Parathyroid adenoma (tissue), 2 donors: ENCODE results near the gene PACS1.

Experiments used
- H2AFZ ChIP-seq: fragments of 300-600 bp; sonication (generic); one replicate; pipeline ENCODE4 v1.7.0; 2017; ENCODE audit warnings: antibody characterized with exemption, mild to moderate bottlenecking
- H3K27ac ChIP-seq: fragments of 300-600 bp; sonication (generic); one replicate; pipeline ENCODE4 v1.7.0; 2017
- H3K27me3 ChIP-seq: fragments of 300-600 bp; sonication (generic); one replicate; pipeline ENCODE4 v1.7.0; 2017; ENCODE audit warnings: low read length; ENCODE audit not compliant: control insufficient read depth, insufficient read depth
- H3K36me3 ChIP-seq: fragments of 300-600 bp; sonication (generic); one replicate; pipeline ENCODE4 v1.7.0; 2017; ENCODE audit warnings: low read length; ENCODE audit not compliant: control insufficient read depth, insufficient read depth
- H3K4me1 ChIP-seq: fragments of 300-600 bp; sonication (generic); one replicate; pipeline ENCODE4 v1.7.0; 2017; ENCODE audit warnings: control low read depth
- H3K4me2 ChIP-seq: fragments of 300-600 bp; sonication (generic); one replicate; pipeline ENCODE4 v1.7.0; 2017; ENCODE audit warnings: low read length
- H3K4me3 ChIP-seq: fragments of 300-600 bp; sonication (generic); one replicate; pipeline ENCODE4 v1.7.0; 2017; ENCODE audit warnings: low read depth, low read length
- H3K79me2 ChIP-seq: fragments of 300-600 bp; sonication (generic); one replicate; pipeline ENCODE4 v1.7.0; 2017; ENCODE audit warnings: control low read depth
- H3K9ac ChIP-seq: fragments of 300-600 bp; sonication (generic); one replicate; pipeline ENCODE4 v1.7.0; 2017; ENCODE audit warnings: mild to moderate bottlenecking
- H3K9me3 ChIP-seq: fragments of 300-600 bp; sonication (generic); one replicate; pipeline ENCODE4 v1.7.0; 2017; ENCODE audit warnings: low read length; ENCODE audit not compliant: control insufficient read depth
- TF ChIP-seq, protein P1 (sequence below): fragments of 300-600 bp; sonication (generic); IDR thresholded peaks from one replicate; pipeline ENCODE4 v1.7.0; 2017; ENCODE audit warnings: antibody characterized with exemption, mild to moderate bottlenecking
- donor health status: primary hyperparathyroidism.

PACS1 gene

DNA sequence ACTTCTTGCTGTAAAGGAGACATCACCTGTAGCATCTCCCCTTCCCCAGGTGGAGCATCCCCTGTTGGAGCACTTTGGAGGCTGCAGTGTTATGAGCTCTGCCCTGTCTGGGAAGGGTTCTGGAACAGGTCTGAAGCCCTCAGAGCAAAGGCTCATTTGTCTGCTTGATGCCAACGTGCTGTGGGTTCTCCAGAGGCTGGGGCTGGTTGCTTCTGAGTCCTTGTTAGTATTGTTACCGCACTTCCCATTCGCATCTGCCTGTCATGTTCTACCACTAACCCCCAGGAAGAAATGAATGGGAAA is 73.1 kb downstream of the PACS1 start:
- Histone ChIP-seq H3K9me3 (no peaks in the 10 kb centered on the region), H3K4me1 (no peaks in the 10 kb centered on the region), H3K9ac (no peak overlapping the region), H3K36me3 (no peaks in the 10 kb centered on the region), H3K79me2 (peaks cover 9% of the 10 kb centered on the region), H3K27ac (no peak overlapping the region), H3K27me3 (no peaks in the 10 kb centered on the region), H2AFZ (no peak overlapping the region), H3K4me3 (no peak overlapping the region), H3K4me2 (no peak overlapping the region)
- TF ChIP-seq, protein P1, sequence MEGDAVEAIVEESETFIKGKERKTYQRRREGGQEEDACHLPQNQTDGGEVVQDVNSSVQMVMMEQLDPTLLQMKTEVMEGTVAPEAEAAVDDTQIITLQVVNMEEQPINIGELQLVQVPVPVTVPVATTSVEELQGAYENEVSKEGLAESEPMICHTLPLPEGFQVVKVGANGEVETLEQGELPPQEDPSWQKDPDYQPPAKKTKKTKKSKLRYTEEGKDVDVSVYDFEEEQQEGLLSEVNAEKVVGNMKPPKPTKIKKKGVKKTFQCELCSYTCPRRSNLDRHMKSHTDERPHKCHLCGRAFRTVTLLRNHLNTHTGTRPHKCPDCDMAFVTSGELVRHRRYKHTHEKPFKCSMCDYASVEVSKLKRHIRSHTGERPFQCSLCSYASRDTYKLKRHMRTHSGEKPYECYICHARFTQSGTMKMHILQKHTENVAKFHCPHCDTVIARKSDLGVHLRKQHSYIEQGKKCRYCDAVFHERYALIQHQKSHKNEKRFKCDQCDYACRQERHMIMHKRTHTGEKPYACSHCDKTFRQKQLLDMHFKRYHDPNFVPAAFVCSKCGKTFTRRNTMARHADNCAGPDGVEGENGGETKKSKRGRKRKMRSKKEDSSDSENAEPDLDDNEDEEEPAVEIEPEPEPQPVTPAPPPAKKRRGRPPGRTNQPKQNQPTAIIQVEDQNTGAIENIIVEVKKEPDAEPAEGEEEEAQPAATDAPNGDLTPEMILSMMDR, result no peak

DNA sequence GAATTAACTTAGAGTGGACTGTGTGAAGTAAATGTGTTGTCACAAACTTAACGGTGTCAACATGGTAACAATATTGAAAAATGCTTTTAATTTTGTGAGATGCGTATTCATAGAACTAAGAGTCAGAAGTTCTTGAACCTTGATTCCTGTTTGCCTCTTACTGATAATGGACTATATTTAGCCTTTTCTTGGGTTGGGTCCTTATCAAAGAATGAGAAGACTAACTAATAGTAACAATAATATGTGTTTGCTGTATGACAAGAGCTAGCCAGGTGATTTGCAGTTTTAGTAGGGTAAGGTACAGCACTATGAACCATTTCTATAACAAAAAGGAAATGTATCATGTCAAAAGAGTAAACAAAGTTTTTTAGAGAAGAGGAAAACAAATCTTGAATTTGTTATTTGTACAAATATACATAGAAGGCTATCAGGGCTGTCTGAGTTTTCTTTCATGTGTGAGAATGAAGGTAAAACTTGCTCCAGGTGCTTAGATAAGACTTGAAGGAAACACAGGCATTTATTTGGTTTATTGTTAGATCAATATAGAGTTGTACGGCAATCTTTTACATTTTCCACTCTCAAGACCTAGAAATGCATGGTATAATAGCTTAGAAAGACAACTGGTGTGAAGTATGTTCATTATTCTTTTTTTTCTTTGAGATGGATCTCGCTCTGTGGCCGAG is 74.1 kb downstream of the PACS1 start:
- H3K4me1 ChIP-seq, result no peaks in the 10 kb centered on the region
- H3K9ac ChIP-seq, result no peak overlapping the region
- TF ChIP-seq, protein P1, result no peak
- H2AFZ ChIP-seq, result no peak overlapping the region
- no peak overlapping the region for H3K4me2 ChIP-seq
- peaks cover 9% of the 10 kb centered on the region for H3K79me2 ChIP-seq
- H3K27ac ChIP-seq, result no peak overlapping the region
- H3K36me3 ChIP-seq, result no peaks in the 10 kb centered on the region
- H3K4me3 ChIP-seq, result no peak overlapping the region
- H3K27me3 ChIP-seq, result no peaks in the 10 kb centered on the region
- no peaks in the 10 kb centered on the region for H3K9me3 ChIP-seq

DNA sequence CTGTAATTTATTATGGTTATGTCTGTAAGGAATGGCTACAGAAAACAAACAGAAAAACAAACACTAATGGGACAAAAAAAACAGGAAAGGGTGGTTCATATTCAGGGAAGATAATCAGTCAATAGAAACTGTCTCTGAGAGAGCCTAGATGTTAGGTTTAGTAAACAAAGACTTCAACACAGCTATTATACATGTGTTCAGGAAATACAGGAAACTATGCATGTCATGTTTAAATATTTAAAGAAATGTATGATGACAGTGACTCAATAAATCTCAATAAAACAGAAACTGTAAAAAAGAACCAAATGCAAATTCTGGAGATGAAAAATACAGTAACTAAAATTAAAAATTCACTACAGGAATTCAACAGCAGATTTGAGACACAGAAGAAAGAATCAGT is 76.0 kb downstream of the PACS1 start:
- Histone ChIP-seq H3K9ac (no peak overlapping the region), H2AFZ (no peak overlapping the region), H3K4me1 (peaks cover 3% of the 10 kb centered on the region), H3K36me3 (no peaks in the 10 kb centered on the region), H3K27ac (no peak overlapping the region), H3K79me2 (peaks cover 7% of the 10 kb centered on the region), H3K27me3 (no peaks in the 10 kb centered on the region), H3K9me3 (no peaks in the 10 kb centered on the region), H3K4me3 (no peak overlapping the region), H3K4me2 (no peak overlapping the region)
- TF ChIP-seq, protein P1, result no peak

DNA sequence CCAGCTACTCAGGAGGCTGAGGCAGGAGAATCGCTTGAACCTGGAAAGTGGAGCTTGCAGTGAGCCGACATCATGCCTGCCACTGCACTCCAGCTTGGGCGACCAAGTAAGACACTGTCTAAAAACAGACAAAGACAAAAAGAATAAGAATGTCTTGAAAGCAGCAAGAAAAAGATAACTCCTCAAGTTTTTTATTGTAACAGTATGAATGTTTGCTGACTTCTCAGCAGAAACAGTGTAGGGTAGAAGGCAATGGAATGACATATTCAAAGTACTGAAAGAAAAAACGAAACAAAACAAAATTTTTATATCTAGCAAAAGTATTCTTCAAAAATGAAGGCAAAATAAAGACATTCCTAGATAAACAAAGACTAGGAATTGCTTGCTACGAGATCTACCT is 76.9 kb downstream of the PACS1 start:
- Histone ChIP-seq H3K36me3 (no peaks in the 10 kb centered on the region), H3K4me3 (no peak overlapping the region), H3K27ac (no peak overlapping the region), H3K9ac (no peak overlapping the region), H3K4me1 (peaks cover 3% of the 10 kb centered on the region), H3K27me3 (no peaks in the 10 kb centered on the region), H2AFZ (no peak overlapping the region), H3K79me2 (peaks cover 7% of the 10 kb centered on the region), H3K4me2 (no peak overlapping the region), H3K9me3 (no peaks in the 10 kb centered on the region)
- TF ChIP-seq, protein P1, result no peak

DNA sequence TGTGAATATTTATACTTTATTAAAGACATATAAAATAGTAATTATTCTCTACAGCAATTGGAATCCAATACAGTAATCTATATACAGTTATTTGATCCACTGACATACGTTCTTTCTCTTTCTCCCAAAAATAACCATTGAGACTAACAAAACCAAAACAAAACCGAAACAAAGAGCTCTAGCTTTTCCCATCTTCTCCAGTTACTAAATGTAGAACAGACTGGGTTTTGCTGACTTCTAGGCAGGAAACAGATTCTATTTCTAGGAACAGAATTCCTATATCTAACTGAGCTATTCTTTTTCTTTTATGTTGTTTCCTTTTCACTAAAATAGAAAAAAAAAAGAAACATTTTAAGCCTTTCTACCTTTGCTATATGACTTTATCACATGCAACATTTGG is 80.1 kb downstream of the PACS1 start:
- Histone ChIP-seq H3K27ac (no peak overlapping the region), H3K9me3 (no peaks in the 10 kb centered on the region), H3K79me2 (peaks cover 6% of the 10 kb centered on the region), H3K36me3 (no peaks in the 10 kb centered on the region), H3K9ac (no peak overlapping the region), H2AFZ (no peak overlapping the region), H3K4me2 (peak overlapping the region; percentile 35), H3K4me3 (no peak overlapping the region), H3K27me3 (no peaks in the 10 kb centered on the region), H3K4me1 (peaks cover 3% of the 10 kb centered on the region)
- TF ChIP-seq, protein P1, result no peak
